Kidney tubule cell (primary cell): ENCODE measurements around the gene B3GNT9.

ENCODE experiments used
- DNase-seq: peaks from one replicate; pipeline ENCODE4 v3.0.0-alpha.2; 2018; ENCODE audit warnings: low spot score

B3GNT9 gene

DNA sequence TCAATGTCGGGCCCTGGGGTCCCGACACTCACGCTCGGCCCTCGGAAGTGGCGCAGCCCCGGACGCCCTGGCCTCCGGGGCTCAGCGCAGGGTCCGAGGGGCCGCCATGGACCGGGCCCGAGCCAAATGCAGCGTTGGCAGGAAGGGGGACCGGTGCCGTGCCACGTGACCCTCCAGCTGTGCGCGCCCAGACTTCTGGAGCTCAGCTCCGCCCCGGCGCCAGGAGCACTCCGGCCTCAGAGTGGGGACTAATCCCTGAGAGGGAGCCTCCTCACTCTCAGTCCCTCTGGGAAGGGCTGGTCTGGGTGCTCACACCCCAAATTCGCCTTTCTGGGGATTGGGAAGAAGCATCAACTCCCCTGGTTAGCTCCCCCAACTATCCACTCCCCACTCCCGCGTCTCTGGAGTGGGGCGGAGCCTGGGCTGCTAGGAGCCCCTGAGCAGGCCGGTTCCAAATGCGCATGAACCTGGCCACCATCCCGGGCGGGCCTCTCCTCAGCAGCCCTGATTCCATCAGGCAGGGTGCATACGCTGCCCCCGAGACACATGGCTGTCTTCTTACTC is at the start of gene B3GNT9:
Gene B3GNT9, minus strand, starts transcription at position 166 of the 564 bp plus-strand sequence. CDS start 513 bp downstream, outside the sequence.
- peak; percentile 41 for DNase-seq

GRCh38 chr16:67200491-67200890 is 49.7 kb upstream of the B3GNT9 start:
- DNase-seq, result no peak

DNA sequence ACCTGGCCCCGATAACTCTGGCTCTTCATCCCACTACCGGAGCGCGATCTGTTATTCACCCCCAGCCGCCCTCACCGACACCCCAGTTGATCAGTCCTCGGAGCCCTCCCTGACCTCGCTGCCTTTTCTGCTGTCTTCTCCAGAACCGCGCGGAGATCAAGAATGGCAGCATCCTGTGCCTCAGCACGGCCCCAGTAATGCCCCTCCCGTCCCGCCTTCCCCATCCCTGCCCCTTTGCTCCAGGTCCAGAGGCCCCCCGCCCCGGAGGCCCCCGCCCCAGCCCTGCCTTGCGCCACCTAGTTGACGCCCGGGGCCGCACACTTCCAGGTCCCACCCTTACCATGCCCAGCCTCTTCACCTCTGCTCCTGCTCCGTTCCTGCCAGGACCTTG is 49.0 kb upstream of the B3GNT9 start:
- DNase-seq, result no peak

DNA sequence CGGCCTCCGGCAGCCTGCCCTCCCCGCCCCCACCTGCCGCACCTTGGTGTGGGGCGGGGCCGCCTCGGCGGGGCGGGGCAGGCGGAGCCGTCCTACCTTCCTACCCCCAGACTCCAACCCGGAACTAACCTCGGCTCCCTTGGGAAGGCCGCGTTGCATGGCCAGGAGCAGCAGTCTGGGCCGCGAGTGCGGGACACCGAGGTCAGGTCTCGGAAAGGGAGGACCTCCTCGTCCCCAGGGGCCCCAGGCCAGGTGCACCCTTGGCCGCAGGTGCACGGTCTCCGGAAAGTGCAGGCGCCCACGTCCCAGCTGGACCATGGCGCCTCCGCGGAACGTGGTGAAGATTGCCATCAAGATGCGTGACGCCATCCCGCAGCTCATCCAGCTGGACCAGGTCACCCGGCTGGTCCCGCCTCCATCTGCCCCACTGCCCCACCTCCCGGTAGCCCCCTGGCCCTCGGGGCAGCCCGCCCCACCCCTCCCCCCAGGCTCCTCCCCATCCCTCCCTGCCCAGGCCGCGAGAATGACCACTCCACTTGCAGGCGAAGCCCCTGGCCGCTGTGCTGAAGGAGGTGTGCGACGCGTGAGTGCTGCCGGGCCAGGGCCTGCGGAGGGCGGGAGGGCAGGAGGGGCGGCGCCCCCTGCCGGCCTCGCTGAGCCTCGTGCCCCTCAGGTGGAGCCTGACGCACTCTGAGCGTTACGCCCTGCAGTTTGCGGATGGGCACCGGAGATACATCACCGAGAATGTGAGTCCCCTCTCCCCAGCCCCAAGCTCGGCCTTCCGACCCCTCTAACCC is 48.4 kb upstream of the B3GNT9 start, which contains the start of gene ELMO3:
Gene ELMO3, plus strand, starts transcription at position 121 of the 797 bp plus-strand sequence. Its CDS starts 196 bp downstream, at position 317.
- DNase-seq, result peak; percentile 69

GRCh38 chr16:67198238-67198734 is 47.5 kb upstream of the B3GNT9 start:
- DNase-seq, result peak; percentile 77

- DNase-seq, result no peak
Observed at GRCh38 chr16:67197704-67198103, 46.9 kb upstream of the B3GNT9 start.

DNA sequence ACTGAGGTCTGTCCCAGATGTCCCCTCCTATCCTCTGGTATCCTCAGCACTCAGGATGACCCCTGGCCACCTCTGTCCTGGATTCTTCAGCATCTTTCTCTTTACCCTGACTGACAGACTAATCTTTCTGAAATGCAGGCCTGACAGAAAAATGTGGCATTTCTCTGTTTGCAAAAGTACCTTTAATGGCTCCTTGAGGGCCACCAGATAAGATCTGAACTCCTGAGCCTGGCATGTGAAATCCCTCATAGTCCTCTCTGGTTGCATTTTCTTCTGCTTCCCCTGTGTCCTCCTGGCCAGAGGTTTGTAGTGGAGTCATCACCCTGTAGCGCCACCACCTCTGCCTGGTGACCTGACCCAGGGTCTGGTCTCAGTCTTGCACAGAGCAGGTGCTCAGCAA is 46.1 kb upstream of the B3GNT9 start:
- DNase-seq, result no peak

DNA sequence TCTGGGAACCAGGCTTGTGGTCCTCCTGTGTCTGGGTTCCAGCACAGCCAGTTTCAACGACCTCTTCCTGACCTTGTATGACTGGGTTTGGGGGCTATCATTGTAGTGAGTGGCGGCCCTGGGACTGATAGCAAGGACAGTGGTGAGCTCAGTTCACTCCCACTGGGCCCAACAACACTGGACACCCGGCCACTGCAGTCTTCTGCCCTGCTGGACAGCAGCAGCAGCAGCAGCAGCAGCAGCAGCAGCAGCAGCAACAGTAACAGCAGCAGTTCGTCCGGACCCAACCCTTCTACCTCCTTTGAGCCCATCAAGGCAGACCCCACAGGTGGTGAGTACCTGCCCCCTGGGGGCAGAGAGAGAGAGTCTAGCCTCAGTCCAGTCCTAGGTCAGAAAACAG is 44.9 kb upstream of the B3GNT9 start:
- no peak for DNase-seq

- DNase-seq, result no peak
Observed at GRCh38 chr16:67194260-67194659, 43.5 kb upstream of the B3GNT9 start.

- no peak for DNase-seq
Observed at GRCh38 chr16:67193536-67193935, 42.7 kb upstream of the B3GNT9 start.

GRCh38 chr16:67192781-67193361 is 42.1 kb upstream of the B3GNT9 start:
- no peak for DNase-seq

DNA sequence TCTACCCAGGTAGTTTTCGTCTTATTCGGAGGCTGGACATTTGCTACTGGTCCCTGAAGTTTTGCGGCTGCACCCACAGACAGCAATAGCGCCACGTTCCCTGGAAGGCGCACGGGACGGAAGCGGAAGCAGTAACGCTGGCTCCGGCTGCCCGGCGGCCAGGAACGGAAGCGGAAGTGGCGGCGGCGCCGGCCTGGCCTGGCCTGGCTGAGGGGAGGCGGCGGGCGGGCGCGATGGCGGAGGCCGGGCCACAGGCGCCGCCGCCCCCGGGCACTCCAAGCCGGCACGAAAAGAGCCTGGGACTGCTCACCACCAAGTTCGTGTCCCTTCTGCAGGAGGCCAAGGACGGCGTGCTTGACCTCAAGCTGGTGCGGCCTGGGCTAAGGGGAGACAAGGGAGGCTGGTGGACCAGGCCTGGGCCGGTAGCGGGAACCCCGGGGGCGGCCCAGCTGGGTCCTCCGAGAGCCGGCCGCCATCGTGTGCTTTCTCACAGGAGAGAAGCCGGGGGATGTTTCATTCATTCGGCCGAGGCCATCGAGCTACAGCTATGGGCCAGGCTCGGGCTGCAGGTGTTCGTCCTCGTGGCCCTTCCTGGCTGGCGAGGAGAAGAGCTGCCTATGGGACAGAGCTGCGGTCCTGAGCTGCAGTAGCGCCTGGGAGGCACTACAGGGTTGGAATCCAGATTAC is 41.3 kb upstream of the B3GNT9 start, which contains the start of gene E2F4:
Gene E2F4, plus strand, starts transcription at position 161 of the 687 bp plus-strand sequence. Its CDS starts 73 bp downstream, at position 234.
- peak; percentile 93 for DNase-seq

- DNase-seq, result no peak
Observed at GRCh38 chr16:67191411-67191994, 40.7 kb upstream of the B3GNT9 start.

GRCh38 chr16:67190448-67191399 is 39.9 kb upstream of the B3GNT9 start:
- DNase-seq, result no peak

- no peak for DNase-seq
Observed at GRCh38 chr16:67190041-67190440, 39.2 kb upstream of the B3GNT9 start, which contains the start of gene EXOC3L1. Gene EXOC3L1 (minus strand): TSS chr16:67190136. CDS start chr16:67189676, 460 bp downstream.

DNA sequence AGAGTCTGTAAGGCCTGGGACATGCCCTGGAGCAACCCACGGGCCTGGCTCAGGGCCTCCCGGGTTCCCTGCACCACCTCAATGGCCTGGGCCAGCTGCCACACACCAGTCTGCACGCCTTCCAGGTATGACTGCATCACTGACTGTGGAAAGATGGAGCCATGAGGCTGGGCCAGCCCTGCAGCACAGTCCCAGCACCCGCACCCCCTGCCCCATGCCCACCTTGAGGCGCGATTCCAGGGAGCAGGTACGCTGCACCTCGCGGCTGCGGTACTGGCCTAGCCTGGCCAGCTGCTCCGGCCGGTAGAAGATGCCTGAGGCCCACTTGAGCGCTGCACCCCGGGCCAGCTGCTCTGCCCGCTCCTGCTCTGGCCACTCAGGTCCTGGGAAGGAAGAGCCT is 38.0 kb upstream of the B3GNT9 start:
- no peak for DNase-seq

DNA sequence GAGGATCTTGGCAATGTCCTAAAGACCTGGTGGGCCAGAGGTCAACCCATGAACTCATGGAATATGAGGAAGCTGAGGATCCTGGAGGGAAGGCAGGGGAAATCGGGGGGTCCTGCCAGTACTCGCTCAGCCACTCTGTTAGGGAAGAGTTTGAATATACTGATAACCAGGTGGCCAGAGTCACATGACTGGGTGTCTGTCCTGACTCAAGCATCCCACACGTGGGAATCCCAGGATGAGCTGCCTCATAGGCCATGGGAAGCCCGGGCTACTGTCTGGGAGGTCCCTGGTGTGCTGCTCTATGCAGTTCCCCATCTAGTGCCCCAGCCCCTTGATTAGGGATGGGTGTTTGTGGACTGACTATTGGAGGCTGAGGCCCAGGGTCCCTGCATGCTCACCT is 37.5 kb upstream of the B3GNT9 start:
- DNase-seq, result no peak

GRCh38 chr16:67187175-67187890 is 36.5 kb upstream of the B3GNT9 start:
- no peak for DNase-seq

- DNase-seq, result peak; percentile 93
Observed at GRCh38 chr16:67186550-67186950, 35.8 kb upstream of the B3GNT9 start.

DNA sequence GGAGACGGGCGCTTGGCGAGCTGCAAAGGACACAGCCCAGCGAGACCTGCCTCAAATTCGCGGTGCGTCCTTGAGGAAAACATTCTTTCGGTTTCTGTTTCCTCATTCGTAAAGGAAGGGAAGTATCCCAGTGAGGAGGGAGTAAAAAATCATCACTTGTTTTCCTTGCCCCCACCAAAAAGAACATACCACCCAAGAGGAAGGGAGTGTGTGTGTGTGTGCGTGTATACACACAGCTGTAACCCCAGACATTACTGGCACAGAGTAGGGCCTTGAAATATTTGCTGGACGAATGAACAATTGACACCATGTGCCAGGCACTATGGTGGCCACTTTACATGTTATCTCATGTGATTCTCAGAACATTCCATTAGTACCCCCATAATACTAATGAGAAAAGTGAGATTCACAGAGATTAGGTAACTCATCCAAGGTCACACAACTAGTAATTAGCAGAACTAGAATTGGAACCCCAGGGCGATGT is 34.9 kb upstream of the B3GNT9 start:
- no peak for DNase-seq
